ENCODE measurements around the gene ZNF511. TPM values are rescaled to one million over a fixed set of nuclear protein-coding genes. Genes with fewer than 3 reads are reported as not detected.

Gene ZNF511
- total RNA-seq, 1 donor from 2014 or later, result 56.7 TPM

GRCh38 chr10:133332936-133333699 is 24.4 kb downstream of the ZNF511 start:
- POLR2A ChIA-PET, result no interaction called here
- H3K36me3 Mint-ChIP-seq (ENCODE audit: low read depth), result no peaks in the 10 kb centered on the region
- H3K4me1 Mint-ChIP-seq, result peaks cover 9% of the 10 kb centered on the region
- H3K27me3 Mint-ChIP-seq, result peaks cover 19% of the 10 kb centered on the region
- DNase-seq (no peak), ATAC-seq (ENCODE audit: low read depth) (no peak)
- CTCF ChIA-PET, result no interaction called here
- no peak for TF ChIP-seq CTCF (IDR thresholded peaks at IDR 0.05)
- H3K27ac Mint-ChIP-seq, result no peak overlapping the region
- H3K4me3 Mint-ChIP-seq, result no peak overlapping the region
- intact Hi-C loops (cut with micrococcal nuclease), result no loop called here
- H3K9me3 Mint-ChIP-seq, result no peaks in the 10 kb centered on the region

- peaks cover 9% of the 10 kb centered on the region for H3K4me1 Mint-ChIP-seq
- no peak for DNase-seq
- CTCF ChIA-PET, result no interaction called here
Observed at GRCh38 chr10:133334503-133335245, 26.0 kb downstream of the ZNF511 start.

GRCh38 chr10:133335246-133336117 is 26.8 kb downstream of the ZNF511 start:
- ATAC-seq (ENCODE audit: low read depth), result peak; percentile 49
- Mint-ChIP-seq H3K27ac (no peak overlapping the region), H3K9me3 (no peaks in the 10 kb centered on the region), H3K27me3 (peaks cover 7% of the 10 kb centered on the region), H3K36me3 (ENCODE audit: low read depth) (no peaks in the 10 kb centered on the region), H3K4me3 (peak overlapping the region; percentile 65), H3K4me1 (peaks cover 6% of the 10 kb centered on the region)
- intact Hi-C loops (cut with micrococcal nuclease), result loop anchor here (2.0 kb wide), 2 partner anchors 21 to 53 kb away; no protein-coding TSS in a partner anchor
- ChIA-PET CTCF (no interaction called here), POLR2A (interaction anchor here (0.6 to 1.7 kb wide), 4 partner anchors 23 to 580 kb away, joined by 3 to 8 read pairs (median 3); partner anchors contain the start of gene FUOM)
- TF ChIP-seq CTCF (IDR thresholded peaks at IDR 0.05), result no peak
- peak; percentile 54 for DNase-seq

More at GRCh38 chr10:133334503-133335245, 26.0 kb downstream of the ZNF511 start:
- peak; percentile 23 for ATAC-seq (ENCODE audit: low read depth)
- no peaks in the 10 kb centered on the region for H3K36me3 Mint-ChIP-seq (ENCODE audit: low read depth)
- H3K9me3 Mint-ChIP-seq, result no peaks in the 10 kb centered on the region
- intact Hi-C loops (cut with micrococcal nuclease), result loop anchor here (2.0 kb wide), 1 partner anchor 54 kb away; no protein-coding TSS in a partner anchor
- TF ChIP-seq CTCF (IDR thresholded peaks at IDR 0.05), result no peak
- H3K27me3 Mint-ChIP-seq, result peaks cover 7% of the 10 kb centered on the region
- peak overlapping the region; percentile 83 for H3K4me3 Mint-ChIP-seq
- POLR2A ChIA-PET, result interaction anchor here (0.6 to 0.7 kb wide), 2 partner anchors 35 to 580 kb away, joined by 3 read pairs; no protein-coding TSS in a partner anchor
- H3K27ac Mint-ChIP-seq, result no peak overlapping the region

- DNase-seq (no peak), ATAC-seq (ENCODE audit: low read depth) (no peak)
- Mint-ChIP-seq H3K4me1 (peaks cover 6% of the 10 kb centered on the region), H3K36me3 (ENCODE audit: low read depth) (no peaks in the 10 kb centered on the region), H3K9me3 (no peaks in the 10 kb centered on the region), H3K4me3 (no peak overlapping the region), H3K27me3 (peaks cover 11% of the 10 kb centered on the region), H3K27ac (no peak overlapping the region)
- intact Hi-C loops (cut with micrococcal nuclease), result loop anchor here (2.0 kb wide), 1 partner anchor 21 kb away; no protein-coding TSS in a partner anchor
- CTCF ChIA-PET, result no interaction called here
- POLR2A ChIA-PET, result interaction anchor here (0.6 to 1.7 kb wide), 2 partner anchors 22 to 34 kb away, joined by 4 to 8 read pairs; partner anchors contain the start of gene FUOM
- no peak for TF ChIP-seq CTCF (IDR thresholded peaks at IDR 0.05)
Observed at GRCh38 chr10:133336118-133336576, 27.4 kb downstream of the ZNF511 start.

All from activated B cell treated with CpG ODN at 0.5 μM for 24 hours (primary cell).